ENCODE data around the gene TMEM52.

TMEM52 gene

DNA sequence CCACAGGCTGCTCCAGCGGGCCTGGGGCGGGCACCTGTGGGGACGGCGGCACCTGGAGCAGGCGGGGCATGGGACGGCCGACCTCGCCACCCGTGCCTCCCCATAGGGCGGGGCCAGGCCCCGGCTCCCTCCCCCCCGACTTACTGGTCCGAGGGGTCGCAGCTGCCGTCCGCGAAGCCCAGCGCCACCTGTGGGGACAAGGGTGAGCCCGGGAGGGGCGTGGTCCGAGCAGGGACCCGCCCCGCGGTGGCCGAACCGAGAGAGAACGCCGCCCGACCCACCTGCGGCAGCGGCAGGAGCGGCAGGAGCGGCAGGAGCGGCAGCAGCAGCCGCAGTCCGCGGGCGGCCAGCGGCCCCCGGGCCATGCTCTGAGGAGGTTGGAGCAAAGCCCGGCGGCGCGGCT is at the start of gene TMEM52:
TMEM52 (minus strand) TSS at position 379 of the 403 bp plus-strand sequence; CDS start at position 365, 14 bp downstream.
- peak; percentile 89 to 94 for DNase-seq

- no peak for DNase-seq
These were observed 48.8 kb upstream of the TMEM52 start for GRCh38 chr1:1967879-1968278.

DNA sequence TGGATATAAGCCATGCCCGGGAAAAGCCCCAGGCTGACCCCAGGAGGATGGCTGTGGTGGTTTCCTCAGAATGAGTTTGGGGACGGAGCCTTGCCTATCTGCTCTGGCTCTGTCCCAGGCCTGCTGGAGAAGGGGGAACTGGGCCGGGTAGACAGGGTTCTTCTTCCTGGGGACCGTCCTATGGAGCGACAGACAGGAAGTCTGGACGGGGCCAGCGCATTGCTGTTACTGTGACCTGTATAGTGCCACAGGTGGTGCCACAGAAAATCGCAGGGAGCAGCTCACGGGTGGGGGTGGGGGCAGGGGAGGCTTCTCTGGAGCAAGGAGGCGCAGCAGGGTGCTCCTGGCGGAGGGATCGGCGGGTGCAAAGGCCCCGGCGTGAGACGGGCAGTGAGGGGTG is 48.1 kb upstream of the TMEM52 start:
- DNase-seq: no peak

DNA sequence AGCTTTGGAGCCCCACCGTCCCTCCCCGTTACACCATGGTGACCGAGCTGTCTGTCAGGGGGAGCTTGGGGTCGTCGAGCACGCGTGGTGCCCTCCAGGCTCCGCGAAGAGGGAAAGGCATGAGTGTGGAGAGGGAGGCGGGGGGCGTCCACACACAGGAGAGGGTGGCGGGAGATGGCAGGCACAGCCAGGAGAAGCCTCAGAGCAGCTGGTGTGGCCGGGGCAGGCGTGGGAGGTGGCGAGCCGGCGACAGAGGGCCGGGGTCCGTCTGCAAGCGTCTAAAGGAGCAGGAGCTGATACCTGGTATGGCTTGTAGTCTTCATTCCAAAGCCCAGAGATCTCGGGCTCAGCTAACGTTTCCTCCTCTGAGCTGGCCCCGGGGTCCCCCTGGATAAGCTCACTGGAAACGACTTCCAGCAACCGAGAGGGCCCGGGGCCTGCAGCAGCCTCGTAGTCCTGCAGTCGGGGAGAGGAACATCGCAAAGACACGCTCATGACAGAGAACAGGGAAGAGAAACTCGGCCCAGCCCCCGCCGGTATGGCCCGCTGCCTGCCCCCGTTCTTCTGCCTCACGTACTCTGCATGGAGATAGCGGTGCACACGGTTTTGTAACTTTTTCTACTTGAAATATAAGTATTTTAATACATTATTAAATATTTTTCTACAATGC is 47.1 kb upstream of the TMEM52 start:
- DNase-seq: no peak

- DNase-seq: no peak
These were observed 46.5 kb upstream of the TMEM52 start for GRCh38 chr1:1965546-1965945.

DNA sequence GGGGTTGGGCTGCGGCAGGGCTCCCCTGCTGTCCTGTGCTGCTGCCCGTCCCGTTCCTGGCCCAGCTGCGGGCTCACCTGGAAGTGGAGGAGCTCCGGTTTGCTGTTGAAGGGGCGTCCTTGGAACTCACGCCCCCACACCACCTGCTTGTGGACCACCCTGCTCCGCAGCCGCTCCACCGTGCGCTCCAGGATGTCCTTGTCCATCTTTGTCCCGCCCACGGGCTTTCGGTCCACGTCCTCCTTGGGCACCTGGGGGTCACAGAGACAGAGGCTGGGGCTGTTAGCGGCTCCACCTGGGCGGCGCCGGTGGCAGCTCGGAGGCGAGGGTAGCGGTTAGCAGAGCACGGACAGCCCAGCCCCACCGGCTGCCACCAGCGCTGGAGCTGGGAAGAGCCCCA is 45.7 kb upstream of the TMEM52 start:
- no peak for DNase-seq

DNA sequence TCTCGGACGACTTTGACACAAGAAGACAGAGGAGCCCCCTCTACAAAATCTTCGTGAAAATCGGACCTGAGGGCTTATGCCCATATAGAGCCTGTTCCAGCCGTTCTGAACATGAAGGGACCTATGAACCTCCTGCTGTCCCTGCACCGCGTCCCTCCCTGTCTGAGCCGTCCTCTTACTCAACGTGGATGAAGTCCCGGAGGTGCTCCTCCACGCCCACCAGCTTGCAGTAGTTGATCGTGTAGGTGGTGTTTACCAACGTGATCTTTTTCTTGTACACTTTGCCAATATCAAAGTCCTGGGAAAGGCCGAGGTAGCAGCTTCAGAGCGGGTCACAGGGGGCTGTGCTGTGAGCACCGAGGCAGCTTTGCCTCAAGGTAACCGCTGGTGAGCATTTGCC is 44.5 kb upstream of the TMEM52 start:
- DNase-seq: no peak

GRCh38 chr1:1962752-1963151 is 43.7 kb upstream of the TMEM52 start:
- DNase-seq: no peak

- DNase-seq: no peak
These were observed 41.6 kb upstream of the TMEM52 start for GRCh38 chr1:1960480-1961196.

DNA sequence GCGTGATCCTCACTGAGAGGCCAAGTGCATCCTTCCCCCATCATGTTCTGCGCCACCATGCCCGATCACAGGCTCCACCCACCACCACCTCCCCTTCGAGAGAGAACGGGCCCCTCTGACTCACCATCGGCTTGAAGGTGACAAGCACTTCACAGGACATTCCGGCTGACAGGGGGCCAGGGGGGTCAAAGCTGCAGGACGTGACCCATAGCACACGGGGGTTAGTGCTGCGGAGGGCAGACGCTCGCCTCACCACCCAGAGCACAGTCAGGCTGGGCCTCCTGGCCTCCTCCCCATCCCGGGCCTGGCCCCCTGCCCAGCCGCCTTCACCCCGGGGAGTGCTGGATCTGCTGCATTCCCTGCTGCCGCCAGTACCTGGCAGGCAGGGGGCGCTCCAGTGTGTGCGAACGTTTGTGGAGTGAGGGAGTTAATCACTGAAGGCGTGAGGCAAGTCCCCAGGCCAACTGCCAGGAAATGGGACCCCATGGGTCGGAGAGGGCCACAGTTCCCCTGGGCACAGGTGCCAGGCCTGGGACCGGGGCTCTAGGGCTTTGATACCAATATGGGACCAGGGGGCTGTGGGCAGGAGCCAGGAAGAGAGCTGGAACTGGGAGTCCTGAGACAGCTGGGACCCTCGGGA is 40.9 kb upstream of the TMEM52 start:
- peak; percentile 41 to 72 for DNase-seq

GRCh38 chr1:1959459-1959839 is 40.4 kb upstream of the TMEM52 start:
- DNase-seq: no peak

- no peak for DNase-seq
These were observed 39.0 kb upstream of the TMEM52 start for GRCh38 chr1:1958071-1958541.

DNA sequence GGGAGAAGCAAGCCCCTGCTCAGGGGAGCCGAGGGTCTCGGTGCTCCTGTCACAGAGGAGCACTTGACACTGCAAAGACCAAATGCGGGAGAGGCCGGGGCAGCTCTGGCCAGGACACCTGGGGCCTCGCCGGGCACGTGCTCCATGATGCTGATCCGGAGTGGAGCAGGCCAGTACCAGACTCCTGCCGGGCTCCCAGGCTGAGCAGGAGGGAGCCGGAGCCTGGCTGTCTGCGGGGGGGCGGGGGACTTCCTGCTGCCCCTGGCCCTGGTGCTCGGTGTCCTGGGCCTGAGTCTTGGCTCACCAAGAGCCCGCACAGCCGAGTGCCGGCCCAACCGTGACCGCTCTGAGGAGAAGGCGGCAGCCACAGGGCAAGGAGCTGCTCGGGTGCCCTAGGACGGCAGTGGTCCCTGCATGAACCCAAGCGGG is 38.5 kb upstream of the TMEM52 start:
- DNase-seq: no peak

- no peak for DNase-seq
These were observed 37.8 kb upstream of the TMEM52 start for GRCh38 chr1:1956586-1957532.

DNA sequence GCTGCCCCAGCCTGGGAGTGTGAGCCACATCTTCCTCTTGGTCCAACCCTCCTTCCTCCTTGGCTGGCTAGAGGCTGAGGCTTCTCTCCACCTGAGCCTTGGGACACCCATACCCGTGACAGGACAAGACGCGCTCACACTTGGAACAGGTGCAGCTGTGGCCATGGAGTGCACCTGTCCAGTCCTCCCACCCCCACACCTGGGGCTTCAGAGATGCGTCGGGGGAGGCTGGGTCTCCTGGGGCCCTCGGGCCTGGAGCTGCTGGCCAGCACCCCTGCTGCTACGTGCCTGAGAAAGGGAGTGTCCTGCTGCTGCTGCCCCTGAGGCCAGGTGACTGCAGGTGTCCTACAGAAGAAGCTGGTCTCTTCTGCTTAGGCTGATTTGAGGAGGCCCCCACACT is 37.0 kb upstream of the TMEM52 start:
- no peak for DNase-seq

DNA sequence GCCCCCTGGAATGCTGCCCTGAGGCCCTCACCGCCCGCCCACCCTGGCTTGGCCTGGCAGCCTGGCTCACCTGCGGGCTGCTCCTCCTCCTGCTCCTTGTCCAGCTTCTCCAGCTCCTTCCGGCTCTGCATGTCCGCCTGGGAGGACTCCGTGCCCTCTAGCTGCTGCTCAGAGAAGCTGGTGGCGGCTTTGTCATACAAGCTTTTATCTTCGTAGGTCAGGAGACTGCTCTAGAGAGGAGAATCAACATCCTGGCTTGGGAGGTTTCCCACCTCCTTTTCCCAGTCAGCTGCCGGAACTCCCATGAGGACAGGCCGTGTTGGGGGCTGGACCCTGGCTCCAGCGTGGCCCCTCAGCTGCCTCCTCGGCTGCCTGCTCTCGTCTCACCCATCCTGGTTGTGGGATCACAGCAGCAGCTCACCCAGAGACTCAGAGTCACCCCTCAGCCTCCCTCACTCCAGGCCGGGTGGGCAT is 36.6 kb upstream of the TMEM52 start:
- DNase-seq: no peak

DNA sequence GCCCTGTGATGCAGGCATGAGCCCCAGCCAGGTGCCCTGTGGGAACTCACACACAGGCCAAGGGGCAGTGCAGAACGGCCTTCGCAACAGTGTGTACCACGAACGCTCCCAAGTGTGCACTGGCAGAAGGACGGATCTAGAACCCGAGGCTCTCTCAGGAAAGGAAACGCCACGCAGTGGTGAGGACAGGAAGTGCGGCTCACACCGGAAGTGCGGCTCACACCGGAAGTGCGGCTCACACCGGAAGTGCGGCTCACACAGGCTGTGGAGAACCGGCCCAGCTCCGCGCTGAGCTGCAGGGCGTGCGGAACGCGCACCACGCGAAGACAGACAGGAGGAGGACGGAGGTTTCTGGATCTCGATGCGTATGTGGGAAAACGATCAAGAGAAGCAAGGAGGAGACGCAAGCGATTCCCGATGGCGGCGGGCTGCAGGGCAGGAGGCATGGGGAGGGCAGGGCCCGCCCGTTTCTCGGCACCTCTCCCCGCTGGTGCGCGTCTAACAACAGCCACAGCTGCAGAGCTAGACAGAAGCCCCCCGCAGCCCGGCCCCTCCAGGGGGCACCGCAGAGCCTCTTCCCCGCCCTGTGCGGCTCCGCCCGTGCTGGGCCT is 35.9 kb upstream of the TMEM52 start:
- no peak for DNase-seq

- no peak for DNase-seq
These were observed 34.9 kb upstream of the TMEM52 start for GRCh38 chr1:1954015-1954414.

GRCh38 chr1:1950940-1951339 is 31.9 kb upstream of the TMEM52 start:
- DNase-seq: no peak

- DNase-seq: no peak
These were observed 29.7 kb upstream of the TMEM52 start for GRCh38 chr1:1948783-1949182.

GRCh38 chr1:1947493-1947892 is 28.4 kb upstream of the TMEM52 start:
- no peak for DNase-seq

- DNase-seq: no peak
These were observed 27.5 kb upstream of the TMEM52 start for GRCh38 chr1:1946540-1946939.

All from NCI-H1930 (cell line).